Measurements from ENCODE around the gene NAIF1.
"Not testable (repeated sequence)": the region's sequence is repeated elsewhere in the genome, so short reads cannot be mapped to it uniquely, and the experiment has no call there.

NAIF1 gene

DNA sequence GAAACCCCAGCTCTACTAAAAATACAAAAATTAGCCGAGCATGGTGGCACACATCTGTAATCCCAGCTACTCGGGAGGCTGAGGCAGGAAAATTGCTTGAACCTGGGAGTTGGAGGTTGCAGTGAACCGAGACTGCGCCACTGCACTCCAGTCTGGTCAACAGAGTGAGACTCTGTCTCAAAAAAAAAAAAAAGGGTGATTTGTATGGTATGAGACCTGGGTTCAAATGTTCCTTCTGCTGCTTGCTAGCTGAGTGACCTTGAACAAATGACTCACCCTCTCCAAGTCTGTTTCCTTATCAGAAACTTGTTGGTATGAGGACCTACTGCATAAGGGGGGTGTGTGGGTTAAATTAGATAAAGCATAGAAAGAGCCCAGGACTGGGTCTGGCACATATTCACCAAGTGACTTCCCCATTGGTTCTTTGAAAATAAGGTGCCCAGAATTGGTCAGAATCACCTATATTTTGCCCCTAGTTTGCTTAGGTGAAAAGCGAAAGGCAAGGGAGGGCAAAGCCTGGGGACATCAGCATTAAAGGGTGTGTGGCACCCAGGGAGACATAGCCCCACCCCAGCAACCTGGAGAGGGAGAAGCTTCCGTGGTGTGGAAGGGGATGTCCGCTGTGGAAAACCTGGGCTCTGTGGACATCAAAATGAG lies 10.9 kb upstream of the NAIF1 start:
- peaks cover 45% of the 10 kb centered on the region for H3K4me1 Mint-ChIP-seq
- no peaks in the 10 kb centered on the region for H3K27me3 Mint-ChIP-seq (ENCODE audit: low read depth)
- no peak for TF ChIP-seq CTCF (IDR thresholded peaks at IDR 0.05; ENCODE audit: unreplicated experiment in 3 of 3)
- no peaks in the 10 kb centered on the region for H3K9me3 Mint-ChIP-seq
- H3K4me3 Mint-ChIP-seq, result no peak overlapping the region
- peaks cover 3% of the 10 kb centered on the region for H3K36me3 Mint-ChIP-seq (ENCODE audit: low read depth)
- peak overlapping the region; percentile 86 to 94 (median 93) for H3K27ac Mint-ChIP-seq

DNA sequence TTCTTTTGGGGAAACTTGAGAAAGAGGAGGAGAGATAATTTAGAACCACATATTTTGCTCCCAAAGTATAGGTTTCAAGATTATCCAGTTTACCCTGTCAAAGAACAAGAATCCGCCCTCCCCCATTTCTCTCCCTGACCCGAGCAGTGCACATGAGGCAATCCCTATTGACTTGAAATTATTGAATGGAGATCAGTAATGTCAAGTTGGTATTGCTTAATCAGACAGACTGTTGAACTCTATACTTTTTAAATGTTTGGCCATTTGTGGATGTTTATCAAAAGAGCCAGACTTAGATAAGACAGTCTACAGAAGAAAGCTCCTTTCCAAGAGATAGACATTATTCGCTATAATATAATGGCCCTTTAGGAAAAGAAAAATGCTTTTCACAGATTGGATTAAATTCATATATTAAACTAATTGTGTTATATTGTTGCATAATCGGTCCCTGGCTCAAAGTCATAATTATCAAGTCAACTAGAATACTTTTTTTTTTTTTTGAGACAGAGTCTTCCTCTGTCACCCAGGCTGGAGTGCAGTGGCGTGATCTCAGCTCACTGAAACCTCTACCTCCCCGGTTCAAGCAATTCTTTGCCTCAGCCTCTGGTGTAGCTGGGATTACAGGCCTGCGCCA lies 6.2 kb upstream of the NAIF1 start:
- Mint-ChIP-seq H3K9me3 (no peaks in the 10 kb centered on the region), H3K27me3 (ENCODE audit: low read depth) (no peaks in the 10 kb centered on the region), H3K36me3 (ENCODE audit: low read depth) (peaks cover 3% of the 10 kb centered on the region), H3K4me1 (peaks cover 43% of the 10 kb centered on the region), H3K27ac (peak overlapping the region; percentile 95 to 96 (median 96)), H3K4me3 (peak overlapping the region in 2 of 3 experiments; percentile 71 to 72)
- no peak for TF ChIP-seq CTCF (IDR thresholded peaks at IDR 0.05; ENCODE audit: unreplicated experiment in 3 of 3)

GRCh38 chr9:128072144-128073021 lies 5.3 kb upstream of the NAIF1 start:
- H3K36me3 Mint-ChIP-seq (ENCODE audit: low read depth), result peaks cover 3% of the 10 kb centered on the region
- H3K27me3 Mint-ChIP-seq (ENCODE audit: low read depth), result no peaks in the 10 kb centered on the region
- H3K4me3 Mint-ChIP-seq, result peak overlapping the region; percentile 29 to 61 (median 60)
- H3K9me3 Mint-ChIP-seq, result no peaks in the 10 kb centered on the region
- peaks cover 39% of the 10 kb centered on the region for H3K4me1 Mint-ChIP-seq
- peak overlapping the region; percentile 95 to 96 (median 96) for H3K27ac Mint-ChIP-seq
- TF ChIP-seq CTCF (IDR thresholded peaks at IDR 0.05; ENCODE audit: unreplicated experiment in 3 of 3), result no peak

GRCh38 chr9:128071475-128071874 lies 4.4 kb upstream of the NAIF1 start:
- H3K36me3 Mint-ChIP-seq (ENCODE audit: low read depth); H3K4me3 Mint-ChIP-seq; H3K27me3 Mint-ChIP-seq (ENCODE audit: low read depth); H3K9me3 Mint-ChIP-seq: not testable (repeated sequence)
- H3K27ac Mint-ChIP-seq, result peak overlapping the region; percentile 95 to 96 (median 96)
- peaks cover 34% of the 10 kb centered on the region for H3K4me1 Mint-ChIP-seq

DNA sequence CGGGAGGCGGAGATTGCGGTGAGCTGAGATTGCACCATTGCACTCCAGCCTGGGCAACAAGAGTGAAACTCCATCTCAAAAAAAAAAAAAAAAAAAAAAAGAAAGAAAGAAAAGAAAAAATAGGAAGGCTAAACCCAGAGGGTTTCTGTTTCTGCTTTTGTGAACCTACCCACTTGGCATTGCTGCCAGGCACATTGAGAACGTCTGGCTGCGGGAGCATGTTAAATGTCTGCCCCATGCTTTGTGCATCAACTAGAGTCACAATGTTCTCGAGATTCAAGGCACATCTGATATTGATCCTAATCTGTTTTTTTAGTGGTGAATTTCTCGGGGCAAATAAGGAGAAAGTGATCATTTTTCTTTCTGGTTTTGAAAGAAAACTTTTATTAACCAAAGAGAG lies 3.8 kb upstream of the NAIF1 start:
- Mint-ChIP-seq H3K27me3 (ENCODE audit: low read depth) (no peaks in the 10 kb centered on the region), H3K4me1 (peaks cover 38% of the 10 kb centered on the region), H3K36me3 (ENCODE audit: low read depth) (no peaks in the 10 kb centered on the region), H3K4me3 (peak overlapping the region in 2 of 3 experiments; percentile 37 to 46), H3K27ac (peak overlapping the region; percentile 46 to 72 (median 67)), H3K9me3 (no peaks in the 10 kb centered on the region)
- TF ChIP-seq CTCF (IDR thresholded peaks at IDR 0.05; ENCODE audit: unreplicated experiment in 3 of 3), result no peak
